Measurements from ENCODE around the gene PABPN1L. TPM values are rescaled to one million over a fixed set of nuclear protein-coding genes. Genes with fewer than 3 reads are reported as not detected.

Gene PABPN1L
- total and polyA plus RNA-seq, 2 donors (not counting 3 experiments of a cell fraction or from before 2014, with no cell fraction given) = not detected

GRCh38 chr16:88897696-88898425, 31.4 kb upstream of the PABPN1L start:
- Histone ChIP-seq H4K20me1 (replicated peaks; ENCODE audit: control insufficient read depth, extremely low read depth, insufficient read depth, low read length) (no peaks in the 10 kb centered on the region), H3K9me1 (replicated peaks; ENCODE audit: control insufficient read depth, extremely low read depth, insufficient read depth, low read length) (no peaks in the 10 kb centered on the region), H3K27ac (ENCODE audit: insufficient read depth, low read depth, low read length) (no peak overlapping the region), H3K4me3 (replicated peaks in 1 of 3; ENCODE audit: insufficient read depth in 1 of 3, low read depth in 1 of 3, low read length in 3 of 3) (no peak overlapping the region), H3K36me3 (ENCODE audit: control insufficient read depth in 2 of 2, extremely low read depth in 1 of 2, insufficient read depth in 2 of 2, low read length in 2 of 2) (no peaks in the 10 kb centered on the region), H3K79me2 (ENCODE audit: control insufficient read depth, insufficient read depth, low read length) (no peaks in the 10 kb centered on the region), H2AFZ (ENCODE audit: low read depth, low read length) (no peak overlapping the region), H3K9me3 (replicated peaks; ENCODE audit: control insufficient read depth, insufficient read depth, low read length) (no peaks in the 10 kb centered on the region), H3K4me1 (ENCODE audit: control insufficient read depth, extremely low read depth, insufficient read depth, low read length) (no peaks in the 10 kb centered on the region), H3K27me3 (ENCODE audit: control insufficient read depth in 2 of 2, insufficient read depth in 2 of 2, low read length in 2 of 2) (no peaks in the 10 kb centered on the region), H3K9ac (replicated peaks; ENCODE audit: extremely low read depth, insufficient read depth, low read length) (no peak overlapping the region), H3K4me2 (ENCODE audit: insufficient read depth, low read length) (no peak overlapping the region)
- CTCF ChIA-PET = no interaction called here
- intact Hi-C loops (cut with micrococcal nuclease) = no loop called here
- BruUV-seq (replicated peaks) = no TSS peak
- POLR2A ChIA-PET = no interaction called here
- dilution Hi-C loops (cut with MboI; ENCODE audit: extremely low pct_ligation_motif_present, low sequenced_read_pairs) = no loop called here
- DNase-seq (ENCODE audit: low read depth, low spot score) (no peak), FAIRE-seq (no peak)
- no peak for TF ChIP-seq POLR2A (IDR thresholded peaks at IDR 0.05; ENCODE audit: low read depth, low read length)
- TF ChIP-seq MYC (IDR thresholded peaks at IDR 0.05; ENCODE audit: low read depth, low read length) = no peak
- TF ChIP-seq GATA2 (IDR thresholded peaks at IDR 0.05; ENCODE audit: insufficient read depth, insufficient read length, low read depth, low read length) = no peak
- TF ChIP-seq POLR2AphosphoS5 (IDR thresholded peaks at IDR 0.05; ENCODE audit: insufficient read depth, low read depth, low read length) = no peak
- TF ChIP-seq CTCF (IDR thresholded peaks at IDR 0.05; ENCODE audit: extremely low read depth in 1 of 2, insufficient read depth in 1 of 2, low read depth in 1 of 2, low read length in 2 of 2) = no peak
- TF ChIP-seq FOS (IDR thresholded peaks at IDR 0.05; ENCODE audit: borderline replicate concordance, insufficient read depth, low read length) = no peak
- TF ChIP-seq EZH2 (IDR thresholded peaks at IDR 0.05; ENCODE audit: borderline replicate concordance, low read depth, low read length, severe bottlenecking) = no peak
- no peak for TF ChIP-seq JUN (IDR thresholded peaks at IDR 0.05; ENCODE audit: borderline replicate concordance, insufficient read depth, insufficient read length, low read depth)
- no peak for TF ChIP-seq MAX (IDR thresholded peaks at IDR 0.05; ENCODE audit: insufficient read depth, insufficient read length)

Data from endothelial cell of umbilical vein (primary cell).